Left ventricle myocardium inferior (tissue), 1 donor: ENCODE measurements around the gene B4GALNT1. TPM values are rescaled to one million over a fixed set of nuclear protein-coding genes. Genes with fewer than 3 reads are reported as not detected.
A peak's percentile ranks its signal among the peaks of the same experiment; 100 is the strongest.
"Not testable (repeated sequence)": the region's sequence is repeated elsewhere in the genome, so short reads cannot be mapped to it uniquely, and the experiment has no call there.

Experiments
- DNase-seq: peaks from one replicate; pipeline ENCODE4 v3.0.0-alpha.2; 2020
- H3K27ac ChIP-seq: fragments of 200-600 bp; replicated peaks from 2 replicates; pipeline ENCODE4 v1.8.0; 2021
- H3K27me3 ChIP-seq: fragments of 200-600 bp; 2 replicates; pipeline ENCODE4 v1.8.0; 2021; ENCODE audit warnings: low read depth
- H3K36me3 ChIP-seq: fragments of 200-600 bp; 2 replicates; pipeline ENCODE4 v1.8.0; 2021
- H3K4me1 ChIP-seq: fragments of 200-600 bp; 2 replicates; pipeline ENCODE4 v1.8.0; 2021
- H3K4me3 ChIP-seq: fragments of 200-600 bp; 2 replicates; pipeline ENCODE4 v1.8.0; 2021; ENCODE audit warnings: mild to moderate bottlenecking, moderate library complexity
- H3K9me3 ChIP-seq: fragments of 200-600 bp; replicated peaks from 2 replicates; pipeline ENCODE4 v1.8.0; 2021
- CTCF ChIP-seq: fragments of 200-600 bp; IDR thresholded peaks from 2 replicates; pipeline ENCODE4 v1.8.0; 2021; ENCODE audit warnings: antibody characterized with exemption, mild to moderate bottlenecking, borderline replicate concordance
- intact Hi-C: fragments of 100-400 bp; cut with micrococcal nuclease; formaldehyde crosslinking; loops from one replicate; pipeline ENCODE4 v1.11.0; 2022
- long read RNA-seq: library from polyadenylated mRNA; unstranded; transcript quantifications from one replicate; pipeline ENCODE4 v2.0.0, GENCODE V29; 2021
- total RNA-seq: library from RNA; stranded (reverse); fragmentation: NEBNext Ultra II Directional; extraction: Animal tissue kit (Norgen Biotek cat#: 25700); gene quantifications from one replicate; pipeline ENCODE4 v1.2.1, GENCODE V29; 2021
- donor health status: DM: no; HTN: yes; CAD: no; lungs with severe emphysema.

Gene B4GALNT1
- 4.7 TPM for total RNA-seq
- long read RNA-seq, transcript B4GALNT1-208 (6 exons, 1,967 nt): major isoform, 9 of 15 reads
- long read RNA-seq, partial matches to known transcripts: 3 of 15 reads
- long read RNA-seq, other reads (novel, unspliced or antisense): 1 of 15 reads

- intact Hi-C loops: no loop called here
- peak within 1 kb of the TSS; percentile 80 for H3K4me3 ChIP-seq
- H3K36me3 ChIP-seq: no peaks in the 10 kb centered on the region
- H3K27me3 ChIP-seq: peaks cover 75% of the 10 kb centered on the region
- H3K4me1 ChIP-seq: peaks cover 21% of the 10 kb centered on the region
- H3K9me3 ChIP-seq: no peaks in the 10 kb centered on the region
- TF ChIP-seq CTCF: peak; percentile 93
- peak; percentile 64 for DNase-seq
- peak within 1 kb of the TSS; percentile 55 for H3K27ac ChIP-seq
These were observed at the start of gene B4GALNT1 for GRCh38 chr12:57632958-57633840. B4GALNT1 (minus strand) TSS chr12:57633201; CDS start chr12:57632132, 1,069 bp downstream.

GRCh38 chr12:57679697-57680096, 46.7 kb upstream of the B4GALNT1 start:
- Histone ChIP-seq H3K27me3 (peaks cover 10% of the 10 kb centered on the region), H3K36me3 (no peaks in the 10 kb centered on the region), H3K4me3 (no peak overlapping the region), H3K9me3 (peaks cover 14% of the 10 kb centered on the region), H3K27ac (no peak overlapping the region), H3K4me1 (no peaks in the 10 kb centered on the region)
- no peak for DNase-seq
- no peak for TF ChIP-seq CTCF
- intact Hi-C loops: no loop called here

GRCh38 chr12:57677947-57678346, 44.9 kb upstream of the B4GALNT1 start:
- peaks cover 14% of the 10 kb centered on the region for H3K9me3 ChIP-seq
- intact Hi-C loops, H3K4me1 ChIP-seq, H3K27ac ChIP-seq, H3K27me3 ChIP-seq, H3K36me3 ChIP-seq, H3K4me3 ChIP-seq, DNase-seq: not testable (repeated sequence)

- intact Hi-C loops: no loop called here
- no peak for DNase-seq
- H3K4me1 ChIP-seq: no peaks in the 10 kb centered on the region
- TF ChIP-seq CTCF: no peak
- H3K27me3 ChIP-seq: peaks cover 26% of the 10 kb centered on the region
- H3K4me3 ChIP-seq: no peak overlapping the region
- H3K9me3 ChIP-seq: no peaks in the 10 kb centered on the region
- H3K36me3 ChIP-seq: no peaks in the 10 kb centered on the region
- no peak overlapping the region for H3K27ac ChIP-seq
These were observed 41.7 kb upstream of the B4GALNT1 start for GRCh38 chr12:57674691-57675090.

- no peak for TF ChIP-seq CTCF
- H3K9me3 ChIP-seq: no peaks in the 10 kb centered on the region
- H3K27ac ChIP-seq: no peak overlapping the region
- no peaks in the 10 kb centered on the region for H3K36me3 ChIP-seq
- H3K4me1 ChIP-seq: no peaks in the 10 kb centered on the region
- no peak for DNase-seq
- intact Hi-C loops: no loop called here
- H3K4me3 ChIP-seq: no peak overlapping the region
- peaks cover 40% of the 10 kb centered on the region for H3K27me3 ChIP-seq
These were observed 39.8 kb upstream of the B4GALNT1 start for GRCh38 chr12:57672801-57673200.

- H3K9me3 ChIP-seq, H3K27ac ChIP-seq, H3K4me1 ChIP-seq, H3K4me3 ChIP-seq, intact Hi-C loops, H3K36me3 ChIP-seq, DNase-seq: not testable (repeated sequence)
- H3K27me3 ChIP-seq: peaks cover 40% of the 10 kb centered on the region
These were observed 38.8 kb upstream of the B4GALNT1 start for GRCh38 chr12:57671811-57672210.

GRCh38 chr12:57669691-57670090, 36.7 kb upstream of the B4GALNT1 start:
- not testable (repeated sequence) for H3K36me3 ChIP-seq, H3K9me3 ChIP-seq

More at GRCh38 chr12:57669691-57670090, 36.7 kb upstream of the B4GALNT1 start:
- intact Hi-C loops, H3K4me3 ChIP-seq, DNase-seq, H3K27ac ChIP-seq, H3K4me1 ChIP-seq: not testable (repeated sequence)
- peaks cover 35% of the 10 kb centered on the region for H3K27me3 ChIP-seq
